Sigmoid colon (tissue), 7 donors: ENCODE measurements around the gene RXRG. TPM values are rescaled to one million over a fixed set of nuclear protein-coding genes. Genes with fewer than 3 reads are reported as not detected.
"Not testable (repeated sequence)": the region's sequence is repeated elsewhere in the genome, so short reads cannot be mapped to it uniquely, and the experiment has no call there.

Source experiments
- DNase-seq: peaks from one replicate; pipeline ENCODE4 v3.0.0-alpha.2; 2019
- H3K27ac ChIP-seq, 4 donors: fragments of 200-600 bp; sonication (generic); one replicate each; pipeline ENCODE4 v1.5.1; 2016 to 2019; ENCODE audit warnings: mild to moderate bottlenecking in 1 of 4
- H3K27me3 ChIP-seq, 3 donors: fragments of 200-600 bp; sonication (generic); one replicate each; pipeline ENCODE4 v1.5.1; 2019; ENCODE audit warnings: mild to moderate bottlenecking in 1 of 3
- H3K36me3 ChIP-seq, 4 donors: fragments of 200-600 bp; sonication (generic); one replicate each; pipeline ENCODE4 v1.5.1; 2016 to 2019
- H3K4me1 ChIP-seq, 4 donors: fragments of 200-600 bp; sonication (generic); one replicate each; pipeline ENCODE4 v1.5.1; 2017 to 2019
- H3K4me3 ChIP-seq, 4 donors: fragments of 200-600 bp; sonication (generic); one replicate each; pipeline ENCODE4 v1.5.1; 2017 to 2019; ENCODE audit warnings: mild to moderate bottlenecking in 2 of 4, moderate library complexity in 1 of 4
- H3K9me3 ChIP-seq, 4 donors: fragments of 200-600 bp in 3 of 4; sonication (generic) in 3 of 4; one replicate each; pipeline versions ENCODE4 v1.5.1 to v1.6.1; 2013 to 2019
- CTCF ChIP-seq, 4 experiments: fragments of 450-650 bp in 3 of 4; fragments of 200-600 bp in 1 of 4; IDR thresholded peaks; one replicate each; pipeline ENCODE4 v1.5.1; 2016 to 2019; ENCODE audit warnings: antibody characterized with exemption in 4 of 4, mild to moderate bottlenecking in 3 of 4, moderate library complexity in 2 of 4
- EP300 ChIP-seq, 4 donors: sonication (generic); formaldehyde crosslinking; IDR thresholded peaks; one replicate each; pipeline ENCODE4 v1.6.1; 2017; ENCODE audit warnings: antibody characterized with exemption in 4 of 4
- POLR2A ChIP-seq, 2 donors: fragments of 450-650 bp; IDR thresholded peaks; one replicate each; pipeline ENCODE4 v1.6.1; 2016; ENCODE audit warnings: antibody characterized with exemption in 2 of 2, mild to moderate bottlenecking in 2 of 2, moderate library complexity in 2 of 2
- POLR2AphosphoS5 ChIP-seq, 4 donors: sonication (generic); formaldehyde crosslinking; IDR thresholded peaks; one replicate each; pipeline ENCODE4 v1.6.1; 2017; ENCODE audit warnings: antibody characterized with exemption in 4 of 4
- WGBS, 2 donors: extraction: QIAGEN DNeasy Blood & Tissue Kit; methylation state at CpG; one replicate each; pipeline ENCODE4 v1.1.7; 2013; 5-methylcytosine and 5-hydroxymethylcytosine counted together
- intact Hi-C: fragments of 100-400 bp; cut with DNase I; formaldehyde crosslinking; loops from one replicate; pipeline ENCODE4 v1.15.1; 2023
- polyA plus RNA-seq, 3 donors: library from polyadenylated mRNA; stranded (reverse); fragments of 200-250 nt; gene quantifications; one replicate each; pipeline ENCODE4 v1.2.3, GENCODE V29; 2013
- total RNA-seq, 4 donors: library from RNA; depleted of rRNA; stranded (reverse); fragments of >200 nt; gene quantifications; one replicate each; pipeline ENCODE4 v1.1.0, GENCODE V29; 2016
- donor health status: healthy with polysubstance abuse.
- donor health status: Bipolar disorder and iron deficiency.
- donor health status: healthy.

Gene RXRG
- total and polyA plus RNA-seq, 7 donors: 0.55 to 2.1 (median 1.2) TPM

- TF ChIP-seq POLR2A (IDR thresholded peaks at IDR 0.05) (no peak), POLR2AphosphoS5 (IDR thresholded peaks at IDR 0.05) (no peak), EP300 (IDR thresholded peaks at IDR 0.05) (no peak), CTCF (IDR thresholded peaks at IDR 0.05) (no peak)
- intact Hi-C loops: no loop called here
- H3K27ac ChIP-seq: no peak overlapping the region
- no peaks in the 10 kb centered on the region for H3K4me1 ChIP-seq
- no peak for DNase-seq
- H3K36me3 ChIP-seq: no peaks in the 10 kb centered on the region
- H3K4me3 ChIP-seq: no peak overlapping the region
- H3K27me3 ChIP-seq: no peaks in the 10 kb centered on the region
- no peaks in the 10 kb centered on the region for H3K9me3 ChIP-seq
- 50 to 75% methylated on average over 3 of the region's 3 CpGs for WGBS, 2 donors
Measured at GRCh38 chr1:165463978-165464377, 19.1 kb upstream of the RXRG start.

- H3K27me3 ChIP-seq, H3K36me3 ChIP-seq, H3K4me1 ChIP-seq, H3K9me3 ChIP-seq, intact Hi-C loops, H3K4me3 ChIP-seq, H3K27ac ChIP-seq, DNase-seq: not testable (repeated sequence)
- 92 to 96% methylated on average over 2 of the region's 2 CpGs for WGBS, 2 donors
Measured at GRCh38 chr1:165459683-165460082, 14.8 kb upstream of the RXRG start.

- TF ChIP-seq CTCF (IDR thresholded peaks at IDR 0.05): no peak
- no peak for TF ChIP-seq EP300 (IDR thresholded peaks at IDR 0.05)
- no peak for TF ChIP-seq POLR2AphosphoS5 (IDR thresholded peaks at IDR 0.05)
- TF ChIP-seq POLR2A (IDR thresholded peaks at IDR 0.05): no peak
- intact Hi-C loops: no loop called here
- DNase-seq: no peak
- Histone ChIP-seq H3K36me3 (no peaks in the 10 kb centered on the region), H3K27ac (no peak overlapping the region), H3K9me3 (no peaks in the 10 kb centered on the region), H3K27me3 (no peaks in the 10 kb centered on the region), H3K4me3 (no peak overlapping the region), H3K4me1 (no peaks in the 10 kb centered on the region)
- WGBS, 2 donors: 49 to 73% methylated on average over 6 of the region's 6 CpGs
Measured at GRCh38 chr1:165456861-165457260, 11.9 kb upstream of the RXRG start.

- Histone ChIP-seq H3K9me3 (no peaks in the 10 kb centered on the region), H3K27ac (no peak overlapping the region), H3K27me3 (no peaks in the 10 kb centered on the region), H3K36me3 (no peaks in the 10 kb centered on the region), H3K4me3 (no peak overlapping the region), H3K4me1 (no peaks in the 10 kb centered on the region)
- DNase-seq: no peak
- WGBS, 2 donors: 40 to 85% methylated on average over 1 of the region's 1 CpG
- TF ChIP-seq POLR2AphosphoS5 (IDR thresholded peaks at IDR 0.05) (no peak), CTCF (IDR thresholded peaks at IDR 0.05) (no peak), POLR2A (IDR thresholded peaks at IDR 0.05) (no peak), EP300 (IDR thresholded peaks at IDR 0.05) (no peak)
- intact Hi-C loops: no loop called here
Measured at GRCh38 chr1:165456114-165456513, 11.2 kb upstream of the RXRG start.

- Histone ChIP-seq H3K27me3 (no peaks in the 10 kb centered on the region), H3K9me3 (no peaks in the 10 kb centered on the region), H3K36me3 (no peaks in the 10 kb centered on the region), H3K4me3 (no peak overlapping the region), H3K4me1 (no peaks in the 10 kb centered on the region), H3K27ac (no peak overlapping the region)
- TF ChIP-seq CTCF (IDR thresholded peaks at IDR 0.05) (no peak), POLR2AphosphoS5 (IDR thresholded peaks at IDR 0.05) (no peak), POLR2A (IDR thresholded peaks at IDR 0.05) (no peak), EP300 (IDR thresholded peaks at IDR 0.05) (no peak)
- 84 to 85% methylated on average over 3 of the region's 3 CpGs for WGBS, 2 donors
- DNase-seq: no peak
- intact Hi-C loops: no loop called here
Measured at GRCh38 chr1:165455111-165455510, 10.2 kb upstream of the RXRG start.
